Keratinocyte (primary cell): Measurements from ENCODE around the gene MCUB.

Experiments used
- EZH2 ChIP-seq: IDR thresholded peaks from one replicate; pipeline ENCODE4 v1.6.1; 2012; ENCODE audit warnings: inconsistent platforms, mild to moderate bottlenecking, low read length, moderate library complexity
- TF ChIP-seq, protein P1 (sequence below), 3 experiments: IDR thresholded peaks in 1 of 3; conservative IDR thresholded peaks in 1 of 3; optimal IDR thresholded peaks in 1 of 3; 2 replicates in 2 of 3; 3 replicates in 1 of 3; pipeline versions ENCODE3 to v1.5.1; 2011; ENCODE audit warnings: low read length in 3 of 3, mild to moderate bottlenecking in 3 of 3, moderate library complexity in 2 of 3, control low read depth in 1 of 3, inconsistent platforms in 1 of 3; ENCODE audit not compliant: insufficient read depth in 2 of 3; ENCODE audit errors: extremely low read depth in 1 of 3

DNA sequence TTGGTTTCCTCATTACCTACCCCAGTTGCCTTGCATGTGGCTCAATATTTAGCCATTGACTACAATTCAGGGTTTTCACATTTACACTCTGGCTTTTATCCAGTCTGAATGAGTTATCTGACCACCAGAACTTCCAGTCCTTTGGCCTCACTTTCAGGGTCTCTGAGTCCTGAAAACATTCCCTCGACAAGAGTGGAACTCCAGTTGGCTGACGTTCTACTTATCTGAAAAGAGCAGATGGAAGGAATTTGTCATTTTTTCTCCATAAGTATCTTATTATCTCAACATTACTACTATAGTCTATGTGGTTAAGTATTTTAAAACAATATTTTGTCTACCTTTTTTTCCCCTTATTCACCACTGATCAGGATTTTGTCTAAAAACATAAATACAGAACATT is 148.4 kb downstream of the MCUB start:
- TF ChIP-seq, protein P1, sequence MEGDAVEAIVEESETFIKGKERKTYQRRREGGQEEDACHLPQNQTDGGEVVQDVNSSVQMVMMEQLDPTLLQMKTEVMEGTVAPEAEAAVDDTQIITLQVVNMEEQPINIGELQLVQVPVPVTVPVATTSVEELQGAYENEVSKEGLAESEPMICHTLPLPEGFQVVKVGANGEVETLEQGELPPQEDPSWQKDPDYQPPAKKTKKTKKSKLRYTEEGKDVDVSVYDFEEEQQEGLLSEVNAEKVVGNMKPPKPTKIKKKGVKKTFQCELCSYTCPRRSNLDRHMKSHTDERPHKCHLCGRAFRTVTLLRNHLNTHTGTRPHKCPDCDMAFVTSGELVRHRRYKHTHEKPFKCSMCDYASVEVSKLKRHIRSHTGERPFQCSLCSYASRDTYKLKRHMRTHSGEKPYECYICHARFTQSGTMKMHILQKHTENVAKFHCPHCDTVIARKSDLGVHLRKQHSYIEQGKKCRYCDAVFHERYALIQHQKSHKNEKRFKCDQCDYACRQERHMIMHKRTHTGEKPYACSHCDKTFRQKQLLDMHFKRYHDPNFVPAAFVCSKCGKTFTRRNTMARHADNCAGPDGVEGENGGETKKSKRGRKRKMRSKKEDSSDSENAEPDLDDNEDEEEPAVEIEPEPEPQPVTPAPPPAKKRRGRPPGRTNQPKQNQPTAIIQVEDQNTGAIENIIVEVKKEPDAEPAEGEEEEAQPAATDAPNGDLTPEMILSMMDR (optimal IDR thresholded peaks at IDR 0.05 in 1 of 3, IDR thresholded peaks at IDR 0.05 in 1 of 3, conservative IDR thresholded peaks at IDR 0.05 in 1 of 3; ENCODE audit: extremely low read depth in 1 of 3, insufficient read depth in 2 of 3, low read length in 3 of 3): no peak
- no peak for TF ChIP-seq EZH2
